T-helper 9 cell (primary cell): ENCODE results near the gene IRF4.

Source experiments
- DNase-seq: peaks from one replicate; pipeline ENCODE4 v3.0.0-alpha.2; 2020
- total RNA-seq, 2 donors: gene quantifications; one replicate each; lab custom pipeline; 2026; lab: John Stamatoyannopoulos, UW

IRF4 gene
- 23.7 to 149 reads per million in 2 donors for total RNA-seq

GRCh38 chr6:391559-392440 is at the start of gene IRF4:
Gene IRF4 (plus strand): TSS chr6:391752. CDS start chr6:393153, 1,401 bp downstream.
- peak; percentile 18 for DNase-seq

GRCh38 chr6:341914-342831 is 49.4 kb upstream of the IRF4 start:
- no peak for DNase-seq

- DNase-seq = no peak
Observed at GRCh38 chr6:342832-343179, 48.7 kb upstream of the IRF4 start.

- DNase-seq = no peak
Observed at GRCh38 chr6:343226-343935, 48.2 kb upstream of the IRF4 start.

DNA sequence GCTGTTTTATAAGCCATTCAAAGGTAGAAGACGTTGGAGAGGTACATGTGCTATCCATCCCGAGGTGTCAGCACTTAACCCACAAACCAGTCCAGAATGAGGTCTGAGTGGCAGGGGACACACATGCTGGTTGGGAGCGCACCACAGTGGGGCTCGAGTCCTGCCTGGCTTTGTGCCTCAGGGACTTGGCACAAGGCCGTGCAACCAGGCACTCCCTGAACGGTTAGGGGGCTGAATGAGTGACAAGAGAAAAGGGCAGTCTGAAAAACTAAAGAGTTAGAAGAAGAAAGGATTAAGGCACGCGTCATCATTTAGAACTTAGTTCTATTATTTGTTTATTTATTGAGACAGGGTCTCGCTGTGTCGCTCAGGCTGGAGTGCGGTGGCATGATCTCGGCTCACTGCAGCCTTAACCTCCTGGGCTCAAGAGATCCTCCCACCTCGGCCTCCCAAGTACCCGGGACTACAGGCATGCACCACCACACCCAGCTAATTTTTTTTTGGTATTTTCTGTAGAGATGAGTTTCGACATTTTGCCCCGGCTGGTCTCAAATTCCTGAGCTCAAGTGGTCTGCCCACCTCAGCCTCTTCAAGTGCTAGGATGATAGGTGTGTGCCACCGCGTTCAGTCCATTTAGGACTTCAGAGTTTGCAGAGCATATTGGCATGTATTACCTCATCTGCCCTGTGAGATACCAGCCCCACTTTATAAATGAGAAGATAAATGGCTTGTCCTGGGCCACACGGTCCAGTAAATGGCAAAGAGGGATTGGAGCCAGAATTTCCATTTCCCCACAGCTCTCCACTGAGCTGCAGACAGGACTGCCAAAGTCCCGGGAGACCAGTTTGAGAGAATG is 47.4 kb upstream of the IRF4 start:
- DNase-seq = no peak

GRCh38 chr6:344816-345340 is 46.7 kb upstream of the IRF4 start:
- no peak for DNase-seq

GRCh38 chr6:345747-346385 is 45.7 kb upstream of the IRF4 start:
- no peak for DNase-seq

DNA sequence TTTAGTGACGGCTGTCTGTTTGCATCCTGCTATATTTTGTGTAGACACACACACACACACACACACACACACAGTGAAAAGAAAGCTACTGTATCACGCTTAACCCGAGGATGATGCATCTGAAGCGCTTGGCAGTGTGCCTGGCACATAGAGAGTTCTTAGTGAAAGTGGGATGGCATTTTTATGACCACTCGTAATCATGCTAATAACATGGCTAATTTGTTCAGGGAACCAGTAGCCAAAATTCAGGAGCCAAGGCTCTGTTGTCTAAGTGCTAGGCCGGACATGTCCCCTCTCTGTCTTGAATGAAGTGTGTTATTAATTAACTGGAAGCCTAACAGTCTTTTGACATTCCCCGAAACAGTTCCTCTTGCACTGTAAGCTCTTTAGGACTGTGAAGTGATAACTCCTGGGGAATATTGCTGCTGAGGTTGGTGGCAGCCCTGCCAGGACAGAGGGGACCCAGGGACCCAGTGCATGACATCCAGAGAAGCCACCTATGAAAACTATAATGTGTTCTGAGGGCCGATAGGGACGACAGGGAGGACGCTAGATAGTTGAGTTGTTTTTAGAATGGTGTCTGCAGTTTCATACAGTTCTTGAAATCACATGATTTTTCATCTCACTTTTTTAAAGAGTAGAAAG is 45.0 kb upstream of the IRF4 start:
- DNase-seq = no peak

GRCh38 chr6:347232-347631 is 44.3 kb upstream of the IRF4 start:
- no peak for DNase-seq

- no peak for DNase-seq
Observed at GRCh38 chr6:347951-348859, 43.3 kb upstream of the IRF4 start.

GRCh38 chr6:348860-349396 is 42.6 kb upstream of the IRF4 start:
- DNase-seq = no peak

DNA sequence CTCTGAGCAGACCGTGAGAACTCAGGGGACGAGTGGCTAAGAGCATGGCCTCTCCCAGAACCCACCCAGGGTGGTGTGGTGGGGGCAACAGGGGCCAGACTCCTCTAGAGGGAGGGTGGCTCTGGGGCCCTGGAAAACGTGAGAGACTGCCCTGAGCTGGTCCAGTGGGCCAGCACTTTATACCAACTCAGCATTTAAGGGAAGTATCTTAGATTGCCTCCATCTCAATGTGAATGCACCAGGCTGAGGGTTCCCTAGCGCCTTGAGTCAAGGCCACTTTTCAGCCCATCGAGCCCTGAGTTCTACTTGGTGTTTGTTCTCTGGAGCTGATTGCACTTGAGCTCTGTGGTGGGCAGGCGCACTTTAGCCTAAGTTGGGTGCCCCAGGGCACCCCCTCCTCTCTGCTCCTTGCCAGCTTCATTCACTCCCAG is 42.0 kb upstream of the IRF4 start:
- DNase-seq = no peak

DNA sequence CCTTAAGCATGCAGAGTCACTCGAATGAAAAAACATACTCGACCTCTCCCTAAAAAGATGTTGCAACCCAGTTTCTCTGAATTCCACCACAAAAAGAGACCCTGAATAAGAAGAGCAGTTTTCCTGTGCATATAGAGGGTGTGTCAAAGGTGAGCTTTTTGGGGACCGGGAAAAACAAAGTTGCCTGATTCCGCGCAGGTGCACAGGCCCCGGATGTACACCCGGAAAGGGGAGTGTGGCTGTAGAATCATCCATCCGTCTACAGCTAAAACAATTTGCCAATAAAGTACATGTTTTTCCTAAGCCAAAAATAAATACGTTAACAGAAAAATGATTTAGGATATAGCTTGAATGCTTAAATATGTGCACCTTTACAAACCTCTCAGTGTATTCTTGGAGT is 41.2 kb upstream of the IRF4 start:
- no peak for DNase-seq

DNA sequence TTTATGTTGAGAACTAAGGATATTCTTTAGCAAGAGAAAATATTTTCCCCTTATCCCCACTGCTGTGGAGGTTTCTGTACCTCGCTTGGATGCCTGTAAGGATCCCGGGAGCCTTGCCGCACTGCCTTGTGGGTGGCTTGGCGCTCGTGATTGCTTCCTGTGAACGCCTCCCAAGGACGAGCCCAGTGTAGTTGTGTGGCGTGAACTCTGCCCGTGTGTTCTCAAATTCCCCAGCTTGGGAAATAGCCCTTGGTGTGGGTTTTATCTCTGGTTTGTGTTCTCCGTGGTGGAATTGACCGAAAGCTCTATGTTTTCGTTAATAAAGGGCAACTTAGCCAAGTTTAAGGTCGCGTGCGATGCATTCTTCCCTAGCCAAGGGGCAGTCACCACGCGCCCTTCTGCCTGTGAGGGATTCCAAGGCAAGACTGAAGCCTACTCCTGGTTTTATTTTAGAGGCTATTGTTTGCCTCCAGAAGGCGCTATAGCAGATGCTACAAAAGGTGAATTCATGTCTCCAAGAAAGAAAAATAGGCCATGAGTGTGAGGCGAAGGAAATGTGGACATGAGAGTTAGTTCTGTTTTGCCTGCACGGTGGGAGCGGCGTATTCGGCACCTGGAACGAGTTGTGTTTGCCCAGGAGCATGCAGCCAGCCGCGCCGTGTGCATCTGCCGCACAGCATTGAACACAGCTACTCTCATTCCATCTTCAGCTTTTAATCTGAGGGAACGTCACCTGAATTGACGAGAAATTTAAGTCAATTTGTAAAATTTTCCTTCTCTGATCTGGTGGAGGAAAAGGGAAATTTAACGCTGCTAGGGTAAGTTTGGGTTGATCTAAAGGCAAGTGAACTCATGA is 40.3 kb upstream of the IRF4 start:
- DNase-seq = no peak

GRCh38 chr6:351867-352289 is 39.7 kb upstream of the IRF4 start:
- no peak for DNase-seq

DNA sequence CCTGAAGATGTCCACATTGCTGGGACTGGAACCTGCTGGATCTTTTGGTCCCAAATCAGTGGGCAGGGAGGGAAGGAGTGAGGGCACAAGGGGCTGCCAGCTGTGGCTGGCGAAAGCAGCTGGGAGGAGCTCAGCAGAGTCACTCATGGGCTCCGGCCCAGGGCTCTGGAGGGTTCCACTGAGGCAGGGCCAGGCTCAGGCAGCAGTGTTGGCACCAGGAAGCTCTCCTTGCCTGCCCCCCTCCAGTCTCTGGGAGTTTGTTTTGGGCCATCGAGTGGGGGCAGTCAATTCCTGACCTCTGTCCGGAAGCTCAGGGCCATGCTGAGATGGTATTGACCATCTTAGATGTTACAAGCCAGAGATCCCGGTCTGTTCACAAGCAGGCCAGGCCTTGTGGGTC is 39.1 kb upstream of the IRF4 start:
- no peak for DNase-seq

DNA sequence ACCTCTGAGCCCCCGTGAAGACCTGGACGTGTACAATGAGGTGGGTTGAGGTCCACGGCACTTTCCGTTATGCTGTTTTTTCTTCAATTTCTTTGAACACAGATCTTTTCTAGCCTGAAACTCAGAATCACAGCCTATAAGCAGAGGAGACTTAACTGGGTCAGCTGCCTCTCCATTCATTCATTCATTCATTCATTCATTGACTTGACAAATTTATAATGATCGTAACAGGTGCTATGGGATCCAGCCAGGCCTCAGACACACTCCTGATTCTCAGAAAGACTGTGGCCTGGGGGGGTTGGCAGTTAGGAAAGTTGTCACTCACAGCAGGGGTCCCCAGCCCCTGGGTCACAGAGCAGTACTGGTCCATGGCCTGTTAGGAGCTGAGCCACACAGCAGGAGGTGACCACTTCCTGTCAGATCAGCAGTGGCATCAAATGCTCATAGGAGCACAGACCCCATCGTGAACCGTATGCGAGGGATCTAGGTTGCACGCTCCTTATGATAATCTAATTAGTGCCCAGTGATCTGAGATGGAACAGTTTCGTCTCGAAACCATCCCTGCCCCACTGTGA is 38.6 kb upstream of the IRF4 start:
- DNase-seq = no peak
